Sigmoid colon (tissue), 7 donors: ENCODE data around the gene SLC35F6. TPM values are rescaled to one million over a fixed set of nuclear protein-coding genes. Genes with fewer than 3 reads are reported as not detected.

Experiments used
- DNase-seq: peaks from one replicate; pipeline ENCODE4 v3.0.0-alpha.2; 2019
- H3K27ac ChIP-seq, 4 donors: fragments of 200-600 bp; sonication (generic); one replicate each; pipeline ENCODE4 v1.5.1; 2016 to 2019; ENCODE audit warnings: mild to moderate bottlenecking in 1 of 4
- H3K27me3 ChIP-seq, 3 donors: fragments of 200-600 bp; sonication (generic); one replicate each; pipeline ENCODE4 v1.5.1; 2019; ENCODE audit warnings: mild to moderate bottlenecking in 1 of 3
- H3K36me3 ChIP-seq, 4 donors: fragments of 200-600 bp; sonication (generic); one replicate each; pipeline ENCODE4 v1.5.1; 2016 to 2019
- H3K4me1 ChIP-seq, 4 donors: fragments of 200-600 bp; sonication (generic); one replicate each; pipeline ENCODE4 v1.5.1; 2017 to 2019
- H3K4me3 ChIP-seq, 4 donors: fragments of 200-600 bp; sonication (generic); one replicate each; pipeline ENCODE4 v1.5.1; 2017 to 2019; ENCODE audit warnings: mild to moderate bottlenecking in 2 of 4, moderate library complexity in 1 of 4
- H3K9me3 ChIP-seq, 4 donors: fragments of 200-600 bp in 3 of 4; sonication (generic) in 3 of 4; one replicate each; pipeline versions ENCODE4 v1.5.1 to v1.6.1; 2013 to 2019
- CTCF ChIP-seq, 4 experiments: fragments of 450-650 bp in 3 of 4; fragments of 200-600 bp in 1 of 4; IDR thresholded peaks; one replicate each; pipeline ENCODE4 v1.5.1; 2016 to 2019; ENCODE audit warnings: antibody characterized with exemption in 4 of 4, mild to moderate bottlenecking in 3 of 4, moderate library complexity in 2 of 4
- EP300 ChIP-seq, 4 donors: sonication (generic); formaldehyde crosslinking; IDR thresholded peaks; one replicate each; pipeline ENCODE4 v1.6.1; 2017; ENCODE audit warnings: antibody characterized with exemption in 4 of 4
- POLR2A ChIP-seq, 2 donors: fragments of 450-650 bp; IDR thresholded peaks; one replicate each; pipeline ENCODE4 v1.6.1; 2016; ENCODE audit warnings: antibody characterized with exemption in 2 of 2, mild to moderate bottlenecking in 2 of 2, moderate library complexity in 2 of 2
- POLR2AphosphoS5 ChIP-seq, 4 donors: sonication (generic); formaldehyde crosslinking; IDR thresholded peaks; one replicate each; pipeline ENCODE4 v1.6.1; 2017; ENCODE audit warnings: antibody characterized with exemption in 4 of 4
- WGBS, 2 donors: extraction: QIAGEN DNeasy Blood & Tissue Kit; methylation state at CpG; one replicate each; pipeline ENCODE4 v1.1.7; 2013; 5-methylcytosine and 5-hydroxymethylcytosine counted together
- intact Hi-C: fragments of 100-400 bp; cut with DNase I; formaldehyde crosslinking; loops from one replicate; pipeline ENCODE4 v1.15.1; 2023
- polyA plus RNA-seq, 3 donors: library from polyadenylated mRNA; stranded (reverse); fragments of 200-250 nt; gene quantifications; one replicate each; pipeline ENCODE4 v1.2.3, GENCODE V29; 2013
- total RNA-seq, 4 donors: library from RNA; depleted of rRNA; stranded (reverse); fragments of >200 nt; gene quantifications; one replicate each; pipeline ENCODE4 v1.1.0, GENCODE V29; 2016
- donor health status: healthy with polysubstance abuse.
- donor health status: Bipolar disorder and iron deficiency.
- donor health status: healthy.

The SLC35F6 gene
- total and polyA plus RNA-seq, 7 donors = 4.2 to 27.4 (median 23.1) TPM

- TF ChIP-seq CTCF (IDR thresholded peaks at IDR 0.05) = no peak
- peak in 1 of 4 donors; percentile 37 for TF ChIP-seq POLR2AphosphoS5 (IDR thresholded peaks at IDR 0.05)
- intact Hi-C loops = loop anchor here (2.0 kb wide), 1 partner anchor 35 kb away; no protein-coding TSS in a partner anchor
- Histone ChIP-seq H3K27ac (peak overlapping the region in 2 of 4 donors; percentile 16 to 66), H3K27me3 (no peaks in the 10 kb centered on the region), H3K36me3 (no peaks in the 10 kb centered on the region), H3K4me3 (no peak overlapping the region), H3K9me3 (no peaks in the 10 kb centered on the region), H3K4me1 (peaks cover 0 to 46% (median 40%) of the 10 kb centered on the region in 4 donors)
- 77 to 84% methylated on average over 7 of the region's 7 CpGs for WGBS, 2 donors
- DNase-seq = no peak
Measured at GRCh38 chr2:26725521-26725820, 38.6 kb upstream of the SLC35F6 start.

- H3K27me3 ChIP-seq = no peaks in the 10 kb centered on the region
- no peak for TF ChIP-seq CTCF (IDR thresholded peaks at IDR 0.05)
- no peak for TF ChIP-seq EP300 (IDR thresholded peaks at IDR 0.05)
- TF ChIP-seq POLR2AphosphoS5 (IDR thresholded peaks at IDR 0.05) = no peak
- TF ChIP-seq POLR2A (IDR thresholded peaks at IDR 0.05) = no peak
- H3K4me1 ChIP-seq = peaks cover 0 to 38% (median 32%) of the 10 kb centered on the region in 4 donors
- WGBS, 2 donors = 40 to 46% methylated on average over 1 of the region's 1 CpG
- no peaks in the 10 kb centered on the region for H3K9me3 ChIP-seq
- intact Hi-C loops = no loop called here
- H3K27ac ChIP-seq = no peak overlapping the region
- H3K36me3 ChIP-seq = no peaks in the 10 kb centered on the region
- DNase-seq = no peak
- no peak overlapping the region for H3K4me3 ChIP-seq
Measured at GRCh38 chr2:26726228-26726627, 37.9 kb upstream of the SLC35F6 start.

GRCh38 chr2:26727641-26728561 is 36.2 kb upstream of the SLC35F6 start:
- H3K4me1 ChIP-seq = peaks cover 0 to 28% (median 22%) of the 10 kb centered on the region in 4 donors
- no peak overlapping the region for H3K27ac ChIP-seq
- no peak for TF ChIP-seq CTCF (IDR thresholded peaks at IDR 0.05)
- no peak for TF ChIP-seq POLR2AphosphoS5 (IDR thresholded peaks at IDR 0.05)
- H3K27me3 ChIP-seq = no peaks in the 10 kb centered on the region
- no peaks in the 10 kb centered on the region for H3K36me3 ChIP-seq
- DNase-seq = no peak
- no peak overlapping the region for H3K4me3 ChIP-seq
- 61 to 74% methylated on average over 101 of the region's 101 CpGs for WGBS, 2 donors
- no peaks in the 10 kb centered on the region for H3K9me3 ChIP-seq
- intact Hi-C loops = no loop called here

GRCh38 chr2:26729311-26729710 is 34.8 kb upstream of the SLC35F6 start:
- TF ChIP-seq POLR2AphosphoS5 (IDR thresholded peaks at IDR 0.05) (no peak), POLR2A (IDR thresholded peaks at IDR 0.05) (no peak), CTCF (IDR thresholded peaks at IDR 0.05) (no peak), EP300 (IDR thresholded peaks at IDR 0.05) (no peak)

More at GRCh38 chr2:26729311-26729710, 34.8 kb upstream of the SLC35F6 start:
- Histone ChIP-seq H3K4me3 (no peak overlapping the region), H3K4me1 (peaks cover 0 to 15% (median 13%) of the 10 kb centered on the region in 4 donors), H3K27me3 (no peaks in the 10 kb centered on the region), H3K9me3 (no peaks in the 10 kb centered on the region), H3K27ac (no peak overlapping the region), H3K36me3 (no peaks in the 10 kb centered on the region)
- intact Hi-C loops = no loop called here
- 78 to 94% methylated on average over 2 of the region's 2 CpGs for WGBS, 2 donors
- no peak for DNase-seq
